GM19023 (cell line): ENCODE measurements around the gene ZBTB5.
"Not testable (repeated sequence)": the region's sequence is repeated elsewhere in the genome, so short reads cannot be mapped to it uniquely, and the experiment has no call there.

Experiments
- ATAC-seq: cut with Tn5 transposase; IDR thresholded peaks from one replicate; pipeline ENCODE4 v1.9.1; 2021; ENCODE audit warnings: mild to moderate bottlenecking, moderate library complexity; ENCODE audit not compliant: unreplicated experiment

The ZBTB5 gene

DNA sequence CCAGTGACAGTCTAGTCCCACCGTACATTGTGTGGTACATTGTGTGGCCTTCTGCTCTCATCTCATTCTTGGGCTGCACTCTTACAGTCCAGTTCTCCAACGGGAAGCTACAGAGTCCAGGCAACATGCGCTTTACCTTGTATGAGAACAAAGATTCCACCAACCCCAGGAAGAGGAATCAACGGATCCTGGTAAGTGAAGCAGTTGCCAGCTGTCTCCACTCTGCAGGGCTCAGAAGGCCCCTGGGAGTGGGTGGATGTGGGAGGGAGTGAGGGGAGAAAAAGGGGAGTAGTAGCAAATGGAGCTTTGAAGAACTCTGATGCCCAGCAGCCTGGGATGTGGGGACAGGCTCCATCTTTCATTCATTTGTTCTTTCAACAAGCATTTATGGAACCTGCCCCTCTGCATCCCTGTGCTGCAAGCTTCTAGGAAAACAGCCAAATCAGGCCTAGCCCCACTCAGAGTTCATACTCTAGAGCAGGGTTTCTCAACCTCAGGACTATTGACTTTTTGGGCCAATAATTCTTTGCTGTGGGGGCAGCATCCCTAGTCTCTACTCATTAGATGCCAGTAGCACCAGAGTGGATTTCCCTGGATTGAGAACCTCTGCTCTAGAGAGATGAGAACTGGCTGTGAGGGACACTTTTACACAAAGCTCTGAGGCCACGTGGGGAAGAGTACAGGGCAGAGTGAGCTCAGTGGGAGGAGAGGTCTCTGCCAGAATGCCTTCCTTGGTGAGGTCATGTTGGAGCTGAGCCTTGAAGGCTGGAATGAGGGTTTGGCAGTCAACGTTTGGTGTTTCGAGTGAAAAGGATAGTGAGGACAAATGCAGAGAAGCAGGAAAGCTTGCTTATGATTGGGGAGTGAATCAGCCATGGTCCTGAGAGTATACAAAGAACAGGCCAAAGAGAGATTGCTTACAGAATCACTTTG lies 21.6 kb upstream of the ZBTB5 start:
- no peak for ATAC-seq

DNA sequence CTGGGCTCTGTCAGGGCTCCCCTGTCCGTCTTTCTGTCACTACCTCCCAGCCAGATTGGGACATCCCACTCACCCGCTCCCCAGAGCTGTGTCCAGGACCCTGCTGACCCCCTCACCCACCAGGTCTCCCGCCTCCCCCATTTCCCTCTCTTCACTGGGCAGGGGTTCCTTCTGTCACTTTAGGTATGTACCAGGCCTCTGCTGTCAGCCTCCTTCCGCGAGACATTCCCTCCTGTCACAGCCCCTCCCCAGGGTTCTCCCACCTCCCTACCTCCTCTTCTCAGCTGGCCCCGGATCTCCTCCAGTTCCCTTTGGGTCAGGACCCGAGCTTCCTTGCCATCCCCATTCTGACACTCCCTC lies 21.0 kb upstream of the ZBTB5 start:
- ATAC-seq: no peak

GRCh38 chr9:37485389-37486255 lies 20.4 kb upstream of the ZBTB5 start, which contains the start of gene POLR1E:
POLR1E (plus strand) TSS chr9:37485948; CDS start chr9:37486048, 100 bp downstream.
- peak; percentile 98 for ATAC-seq

GRCh38 chr9:37480759-37481158 lies 15.5 kb upstream of the ZBTB5 start:
- ATAC-seq: no peak

- not testable (repeated sequence) for ATAC-seq
Observed at GRCh38 chr9:37477987-37478619, 12.9 kb upstream of the ZBTB5 start.

DNA sequence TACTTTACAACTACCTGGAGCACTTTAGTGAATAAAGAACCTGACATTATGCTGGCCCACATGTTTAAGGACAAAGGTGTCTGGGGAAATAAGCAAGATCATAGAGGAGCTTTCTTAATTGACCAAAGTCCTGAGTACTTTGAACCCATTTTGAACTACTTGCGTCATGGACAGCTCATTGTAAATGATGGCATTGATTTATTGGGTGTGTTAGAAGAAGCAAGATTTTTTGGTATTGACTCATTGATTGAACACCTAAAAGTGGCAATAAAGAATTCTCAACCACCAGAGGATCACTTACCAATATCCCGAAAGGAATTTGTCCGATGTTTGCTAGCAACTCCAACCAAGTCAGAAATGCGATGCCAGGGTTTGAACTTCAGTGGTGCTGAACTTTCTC lies 12.2 kb upstream of the ZBTB5 start:
- ATAC-seq: not testable (repeated sequence)

- ATAC-seq: no peak
Observed at GRCh38 chr9:37476930-37477329, 11.7 kb upstream of the ZBTB5 start.

DNA sequence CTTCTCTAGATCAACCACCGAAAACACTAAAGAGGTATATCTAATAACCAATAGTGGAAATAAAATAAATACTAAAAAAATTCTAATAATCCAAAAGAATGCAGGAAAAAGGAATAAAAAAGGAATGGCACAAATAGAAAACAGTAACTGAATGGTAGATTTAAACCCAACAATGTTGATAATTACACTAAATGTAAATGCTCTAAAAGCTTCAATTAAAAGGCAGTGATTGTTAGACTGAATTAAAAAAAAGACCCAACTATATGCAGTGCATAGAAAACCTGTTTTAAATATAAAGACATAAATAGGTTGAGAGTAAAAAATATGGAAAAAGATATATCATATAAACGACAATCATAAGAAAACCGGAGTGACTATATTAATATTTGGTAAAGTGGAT lies 9.2 kb upstream of the ZBTB5 start:
- ATAC-seq: no peak

GRCh38 chr9:37473982-37474381 lies 8.7 kb upstream of the ZBTB5 start:
- not testable (repeated sequence) for ATAC-seq

- ATAC-seq: no peak
Observed at GRCh38 chr9:37471942-37472684, 6.9 kb upstream of the ZBTB5 start.

- no peak for ATAC-seq
Observed at GRCh38 chr9:37468620-37469019, 3.4 kb upstream of the ZBTB5 start.

GRCh38 chr9:37467530-37467929 lies 2.3 kb upstream of the ZBTB5 start:
- ATAC-seq: not testable (repeated sequence)

DNA sequence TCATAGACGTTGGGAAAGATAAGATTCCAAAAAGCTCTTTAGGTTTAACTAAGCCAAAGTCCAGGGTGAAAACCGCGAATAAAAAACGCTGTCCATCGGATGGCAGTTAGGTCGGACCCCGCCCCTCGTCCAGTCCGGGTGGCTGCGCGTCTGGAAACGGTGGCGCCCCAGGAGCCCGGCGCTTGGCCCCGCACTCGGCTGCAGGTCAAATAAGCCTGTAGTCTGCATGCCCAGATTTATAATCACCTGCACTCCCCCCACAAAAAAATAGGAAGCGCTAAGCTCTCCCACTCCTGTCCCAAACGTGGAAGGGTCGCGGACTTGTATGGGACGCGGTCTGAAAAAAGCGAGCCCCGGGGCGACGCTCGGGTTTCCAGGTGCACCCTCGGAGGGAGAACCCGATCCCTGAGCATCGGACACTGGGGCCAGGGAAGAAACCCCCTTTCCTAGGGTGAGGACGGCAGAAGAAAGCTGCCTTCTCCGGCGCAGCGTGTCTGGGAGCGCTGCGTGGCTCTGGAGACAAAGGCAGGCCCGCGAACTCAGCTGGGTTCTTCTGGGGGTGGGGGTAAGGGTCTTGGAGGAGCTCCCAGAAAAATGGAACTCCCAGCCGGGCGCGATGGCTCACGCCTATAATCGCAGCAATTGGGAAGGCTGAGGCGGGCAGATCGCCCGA lies 923 bp upstream of the ZBTB5 start:
- ATAC-seq: peak; percentile 9

DNA sequence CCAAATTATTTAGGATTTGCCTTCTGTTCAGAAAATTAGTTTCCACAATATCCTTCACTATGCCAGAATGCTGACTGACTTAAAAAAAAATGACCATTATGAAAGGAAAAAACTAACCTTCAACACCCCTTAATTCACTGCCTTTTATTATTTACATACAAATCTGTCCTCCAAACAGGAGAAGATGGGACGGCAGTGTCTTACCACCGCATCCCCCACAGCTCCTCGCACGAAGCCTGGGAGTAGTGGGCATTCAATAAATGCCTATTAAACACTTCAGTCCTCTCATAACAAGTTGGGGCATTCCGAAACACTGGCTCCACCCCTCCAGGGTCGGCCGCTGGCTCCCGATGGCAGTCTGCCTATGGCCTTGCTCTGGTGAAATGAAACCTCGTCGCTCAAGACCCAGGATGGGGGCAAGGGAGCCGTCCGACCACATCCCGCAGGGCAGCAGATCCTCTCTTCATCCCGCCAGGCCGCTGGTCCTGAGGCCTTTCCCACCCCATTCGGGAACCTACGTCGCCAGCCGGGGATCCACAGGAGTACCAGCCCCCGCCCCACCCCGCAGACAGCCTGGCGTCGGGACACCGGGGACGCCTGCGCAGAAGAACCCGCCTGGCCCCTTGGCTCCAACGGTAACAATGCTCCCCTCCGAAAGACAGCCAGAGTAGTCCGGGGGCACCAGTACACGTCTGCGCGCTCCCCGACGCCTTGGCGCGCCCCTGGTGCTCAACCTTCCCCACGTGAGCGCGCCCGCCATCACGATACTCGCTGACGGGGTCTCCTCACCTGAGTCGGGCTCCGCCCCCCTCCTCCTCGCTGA lies 613 bp downstream of the ZBTB5 start:
- peak; percentile 24 for ATAC-seq

DNA sequence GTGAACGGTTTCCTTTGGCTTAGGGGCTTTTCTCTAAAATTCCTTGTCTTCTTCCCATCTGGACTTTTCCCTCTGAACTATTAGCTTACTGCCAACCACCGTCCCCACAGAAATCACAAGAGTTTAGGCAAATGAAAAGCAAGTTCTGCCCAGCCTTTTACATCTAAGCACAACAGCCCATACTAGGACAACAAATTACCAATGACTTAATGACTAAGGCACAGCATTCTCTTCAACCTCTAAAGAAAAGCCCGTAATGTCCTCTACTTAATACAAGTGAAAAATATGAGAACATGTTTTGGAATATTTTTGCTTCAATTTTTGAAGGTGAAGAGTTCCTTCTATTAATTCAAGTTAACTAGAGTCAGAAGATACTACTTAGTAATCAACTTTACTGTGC lies 1.2 kb downstream of the ZBTB5 start:
- ATAC-seq: no peak

DNA sequence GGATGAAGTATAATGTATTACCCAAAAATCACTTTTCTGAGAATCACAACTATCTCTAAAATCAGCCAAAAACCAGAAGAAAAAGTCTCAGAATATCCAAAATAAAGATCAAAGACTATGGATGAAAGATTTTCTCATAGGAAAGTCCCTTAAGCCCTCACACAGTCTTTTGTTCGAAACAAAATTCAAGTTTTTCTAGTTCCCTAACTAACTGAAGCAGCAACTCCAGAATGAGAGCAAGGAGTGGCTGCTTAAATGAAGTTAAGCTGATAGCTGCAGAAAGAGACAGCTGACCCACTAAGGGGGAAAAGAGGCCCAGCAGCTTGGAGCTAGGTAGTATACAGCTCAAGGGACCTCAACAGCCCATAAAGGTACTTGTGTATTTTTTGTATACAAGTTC lies 8.4 kb downstream of the ZBTB5 start:
- ATAC-seq: no peak

GRCh38 chr9:37455884-37456647 lies 9.2 kb downstream of the ZBTB5 start:
- no peak for ATAC-seq

- no peak for ATAC-seq
Observed at GRCh38 chr9:37454238-37454637, 11.0 kb downstream of the ZBTB5 start.
